Calu3 (cell line): ENCODE results near the gene GNA12. TPM values are rescaled to one million over a fixed set of nuclear protein-coding genes. Genes with fewer than 3 reads are reported as not detected.

Experiments
- BruUV-seq: library from RNA; stranded (reverse); fragments of 400-500 nt; replicated peaks from 2 replicates; lab custom pipeline; 2021; lab: Mats Ljungman, UMichigan
- CTCF ChIA-PET: fragments of 300-600 bp; sonication (Branson Sonifier 250); formaldehyde crosslinking; loops from one replicate; lab custom pipeline; 2022; ENCODE audit warnings: antibody characterized with exemption; lab: Charles Lee
- DNase-seq: peaks from one replicate; pipeline ENCODE4 v3.0.0; 2022
- H3K27ac Mint-ChIP-seq: one replicate; pipeline ENCODE4 v1.8.0; 2022; ENCODE audit warnings: mixed read lengths; ENCODE audit not compliant: unreplicated experiment
- H3K27me3 Mint-ChIP-seq: one replicate; pipeline ENCODE4 v1.8.0; 2022; ENCODE audit warnings: mixed read lengths; ENCODE audit not compliant: unreplicated experiment
- H3K36me3 Mint-ChIP-seq: one replicate; pipeline ENCODE4 v1.8.0; 2022; ENCODE audit warnings: mild to moderate bottlenecking, moderate library complexity, mixed read lengths; ENCODE audit not compliant: insufficient read depth, unreplicated experiment
- H3K4me1 Mint-ChIP-seq: one replicate; pipeline ENCODE4 v1.8.0; 2022; ENCODE audit warnings: mild to moderate bottlenecking, low read depth, mixed read lengths; ENCODE audit not compliant: unreplicated experiment
- H3K4me3 Mint-ChIP-seq: one replicate; pipeline ENCODE4 v1.8.0; 2022; ENCODE audit warnings: mild to moderate bottlenecking, low read depth, moderate library complexity, mixed read lengths; ENCODE audit not compliant: unreplicated experiment
- H3K9me3 Mint-ChIP-seq: one replicate; pipeline ENCODE4 v1.8.0; 2022; ENCODE audit warnings: low read depth, mixed read lengths; ENCODE audit not compliant: unreplicated experiment
- CTCF ChIP-seq: fragments of 200-600 bp; IDR thresholded peaks from one replicate; pipeline ENCODE4 v1.8.0; 2022; ENCODE audit warnings: antibody characterized with exemption; ENCODE audit not compliant: unreplicated experiment
- intact Hi-C: fragments of 100-400 bp; cut with micrococcal nuclease; formaldehyde crosslinking; loops from one replicate; pipeline ENCODE4 v1.10.0; 2022; ENCODE audit not compliant: unreplicated experiment
- total RNA-seq: library from RNA; stranded (reverse); gene quantifications from 2 replicates; pipeline ENCODE4 v1.2.3, GENCODE V29; 2022

Gene GNA12
- total RNA-seq, 1 experiment from 2014 or later, result 78.3 TPM

DNA sequence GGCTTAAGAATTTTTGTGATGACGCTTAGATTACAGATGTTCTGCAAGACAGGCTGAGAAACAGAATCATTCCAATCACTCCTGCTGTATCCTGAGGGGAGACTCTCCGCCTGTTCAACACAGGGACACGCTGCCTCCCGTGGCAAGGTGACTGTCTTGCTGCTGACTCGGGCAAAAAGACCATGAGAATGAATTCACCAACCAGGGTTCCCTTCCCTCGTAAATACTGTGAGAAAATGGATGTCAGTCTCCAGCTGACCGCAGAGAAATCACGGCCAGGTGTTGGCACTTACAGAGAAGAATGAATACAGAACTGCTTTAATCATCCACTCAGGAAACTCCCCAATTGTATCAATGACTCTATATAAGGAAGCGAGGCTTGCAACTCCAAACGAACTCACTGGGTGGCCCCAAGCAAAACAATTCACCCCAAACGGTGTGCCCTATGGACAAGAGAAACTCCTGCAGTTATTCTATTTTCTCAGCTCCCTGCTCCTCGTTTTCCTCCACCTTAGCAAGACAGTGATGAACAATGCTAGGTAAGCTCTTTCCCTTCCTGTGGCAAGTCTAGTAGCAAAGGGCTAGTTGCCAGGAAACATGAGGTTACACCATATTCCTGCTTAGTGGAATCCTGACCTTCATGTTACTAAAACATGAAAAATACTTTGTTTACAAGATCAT, 22.8 kb downstream of the GNA12 start:
- Mint-ChIP-seq H3K27me3 (no peaks in the 10 kb centered on the region), H3K36me3 (peaks cover 15% of the 10 kb centered on the region), H3K9me3 (no peaks in the 10 kb centered on the region), H3K4me3 (peak overlapping the region; percentile 51), H3K4me1 (peaks cover 56% of the 10 kb centered on the region), H3K27ac (peak overlapping the region; percentile 84)
- CTCF ChIA-PET, result interaction anchor here (1.5 to 2.5 kb wide), 3 partner anchors 18 to 64 kb away, joined by 4 to 13 read pairs (median 5); no protein-coding TSS in a partner anchor
- TSS peak; percentile 86 for BruUV-seq
- TF ChIP-seq CTCF, result peak; percentile 18
- DNase-seq, result peak; percentile 62
- intact Hi-C loops, result loop anchor here (5.0 kb wide), 2 partner anchors 41 to 64 kb away; no protein-coding TSS in a partner anchor

DNA sequence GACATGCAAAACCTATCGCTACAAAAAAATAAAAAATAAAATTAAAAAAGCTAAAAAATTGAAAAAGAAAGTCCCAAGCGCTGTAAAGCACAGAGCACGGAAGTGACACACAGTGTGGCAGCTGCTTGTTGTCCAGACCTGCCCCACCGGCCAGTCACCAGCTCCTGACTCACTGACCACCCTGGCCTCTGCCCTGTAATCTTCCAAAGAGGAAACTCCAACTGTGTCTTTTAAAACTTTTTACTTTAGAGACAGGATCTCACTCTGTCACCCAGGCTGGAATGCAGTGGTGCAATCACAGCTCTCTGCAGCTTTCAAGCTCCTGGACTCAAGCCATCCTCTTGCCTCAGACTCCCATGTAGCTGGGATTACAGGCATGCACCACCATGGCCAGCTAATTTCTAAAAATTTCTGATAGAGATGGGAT, 23.6 kb downstream of the GNA12 start:
- H3K4me1 Mint-ChIP-seq, result peaks cover 59% of the 10 kb centered on the region
- no peak for TF ChIP-seq CTCF
- H3K27me3 Mint-ChIP-seq, result no peaks in the 10 kb centered on the region
- peaks cover 15% of the 10 kb centered on the region for H3K36me3 Mint-ChIP-seq
- intact Hi-C loops, result loop anchor here (5.0 kb wide), 2 partner anchors 42 to 63 kb away; no protein-coding TSS in a partner anchor
- CTCF ChIA-PET, result interaction anchor here (0.5 to 2.5 kb wide), 8 partner anchors 17 to 588 kb away, joined by 3 to 13 read pairs (median 4); no protein-coding TSS in a partner anchor
- no peaks in the 10 kb centered on the region for H3K9me3 Mint-ChIP-seq
- BruUV-seq, result no TSS peak
- peak overlapping the region; percentile 84 for H3K27ac Mint-ChIP-seq
- peak overlapping the region; percentile 51 for H3K4me3 Mint-ChIP-seq
- DNase-seq, result peak; percentile 83

- Mint-ChIP-seq H3K36me3 (peaks cover 15% of the 10 kb centered on the region), H3K9me3 (no peaks in the 10 kb centered on the region), H3K27ac (peak overlapping the region; percentile 62), H3K27me3 (no peaks in the 10 kb centered on the region), H3K4me1 (peaks cover 59% of the 10 kb centered on the region), H3K4me3 (no peak overlapping the region)
- no peak for DNase-seq
- TF ChIP-seq CTCF, result no peak
- no TSS peak for BruUV-seq
- intact Hi-C loops, result loop anchor here (5.0 kb wide), 2 partner anchors 42 to 63 kb away; no protein-coding TSS in a partner anchor
- CTCF ChIA-PET, result interaction anchor here (0.6 to 2.5 kb wide), 7 partner anchors 16 to 589 kb away, joined by 3 to 13 read pairs (median 5); no protein-coding TSS in a partner anchor
These were observed 24.1 kb downstream of the GNA12 start for GRCh38 chr7:2819954-2820397.

- intact Hi-C loops, result no loop called here
- no peaks in the 10 kb centered on the region for H3K9me3 Mint-ChIP-seq
- H3K36me3 Mint-ChIP-seq, result peaks cover 15% of the 10 kb centered on the region
- H3K4me1 Mint-ChIP-seq, result peaks cover 61% of the 10 kb centered on the region
- no TSS peak for BruUV-seq
- H3K27me3 Mint-ChIP-seq, result no peaks in the 10 kb centered on the region
- no peak overlapping the region for H3K4me3 Mint-ChIP-seq
- peak overlapping the region; percentile 62 for H3K27ac Mint-ChIP-seq
- no peak for DNase-seq
- CTCF ChIA-PET, result interaction anchor here (0.5 to 1.3 kb wide), 4 partner anchors 24 to 1048 kb away, joined by 3 to 7 read pairs (median 5); no protein-coding TSS in a partner anchor
- TF ChIP-seq CTCF, result no peak
These were observed 24.8 kb downstream of the GNA12 start for GRCh38 chr7:2819161-2819953.
